Measurements from ENCODE around the gene TYW1.
"Not testable (repeated sequence)": the region's sequence is repeated elsewhere in the genome, so short reads cannot be mapped to it uniquely, and the experiment has no call there.

TYW1 gene

DNA sequence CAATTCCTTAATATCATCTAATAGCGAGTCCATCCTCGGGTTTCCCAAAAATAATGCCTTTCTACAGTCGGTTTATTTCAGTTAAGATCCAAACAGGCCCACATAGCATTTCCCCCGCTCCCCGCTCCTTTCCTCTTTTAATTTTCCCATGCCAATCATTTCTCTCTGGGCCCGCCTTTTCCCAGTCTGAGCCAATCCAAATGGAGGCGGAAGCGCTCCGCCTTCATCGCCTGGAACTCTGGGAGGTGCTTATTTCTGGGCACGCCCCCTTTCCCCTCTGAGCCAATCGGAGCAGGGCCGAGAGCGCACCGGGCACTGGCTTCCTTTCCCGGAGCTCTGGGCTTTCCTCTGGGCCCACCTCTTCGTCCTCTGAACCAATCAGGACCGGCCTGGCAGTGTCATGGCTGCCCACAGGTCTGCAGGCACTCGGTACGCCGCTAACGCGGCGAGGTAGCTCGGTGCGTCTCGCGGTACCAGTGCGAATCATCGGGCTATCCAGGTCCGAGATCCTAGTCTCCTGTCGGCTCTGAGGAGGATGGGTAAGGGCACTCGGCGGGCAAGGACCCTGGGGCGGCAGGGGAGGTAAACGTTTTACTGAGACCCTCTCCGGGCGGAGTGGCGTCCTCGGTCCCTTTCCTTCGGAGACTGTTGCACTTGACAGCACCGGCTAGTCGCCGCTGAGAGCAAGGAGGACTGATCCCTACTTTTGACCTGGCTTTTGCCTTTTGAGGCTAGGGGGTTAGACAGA, at the start of gene TYW1:
Gene TYW1 (plus strand): TSS at position 390 of the 748 bp plus-strand sequence. CDS start 146 bp downstream, at position 536.
- peak; percentile 86 for DNase-seq (ENCODE audit: low spot score)

DNA sequence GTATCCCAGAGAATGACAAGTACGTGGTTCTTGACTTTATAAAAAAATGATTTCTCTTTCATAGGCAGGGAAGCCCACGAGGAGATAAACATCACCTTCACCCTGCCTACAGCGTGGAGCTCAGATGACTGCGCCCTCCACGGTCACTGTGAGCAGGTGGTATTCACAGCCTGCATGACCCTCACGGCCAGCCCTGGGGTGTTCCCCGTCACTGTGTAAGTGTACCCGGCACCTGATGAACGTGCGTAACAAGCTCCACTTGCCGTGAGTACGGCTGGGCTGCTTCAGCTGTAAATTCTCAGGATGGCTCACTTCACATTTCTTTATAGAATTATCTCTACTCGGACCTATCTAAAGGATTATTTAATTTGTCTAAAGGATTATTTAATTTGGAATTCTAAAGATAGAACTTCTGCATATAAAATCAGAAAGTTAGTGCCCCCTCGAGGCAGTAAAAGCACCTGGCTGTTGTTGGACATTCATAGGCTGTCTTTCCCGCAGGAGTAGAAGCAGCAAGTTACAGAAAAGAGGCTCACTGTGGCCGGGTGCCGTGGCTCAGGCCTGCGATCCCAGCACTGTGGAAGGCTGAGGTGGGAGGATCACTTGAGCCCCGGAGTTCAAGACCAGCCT, 48.0 kb upstream of the TYW1 start:
- no peak for DNase-seq (ENCODE audit: low spot score)

GRCh38 chr7:66950311-66950710, 46.3 kb upstream of the TYW1 start:
- no peak for DNase-seq (ENCODE audit: low spot score)

- no peak for DNase-seq (ENCODE audit: low spot score)
These were observed 45.9 kb upstream of the TYW1 start for GRCh38 chr7:66950763-66951162.

DNA sequence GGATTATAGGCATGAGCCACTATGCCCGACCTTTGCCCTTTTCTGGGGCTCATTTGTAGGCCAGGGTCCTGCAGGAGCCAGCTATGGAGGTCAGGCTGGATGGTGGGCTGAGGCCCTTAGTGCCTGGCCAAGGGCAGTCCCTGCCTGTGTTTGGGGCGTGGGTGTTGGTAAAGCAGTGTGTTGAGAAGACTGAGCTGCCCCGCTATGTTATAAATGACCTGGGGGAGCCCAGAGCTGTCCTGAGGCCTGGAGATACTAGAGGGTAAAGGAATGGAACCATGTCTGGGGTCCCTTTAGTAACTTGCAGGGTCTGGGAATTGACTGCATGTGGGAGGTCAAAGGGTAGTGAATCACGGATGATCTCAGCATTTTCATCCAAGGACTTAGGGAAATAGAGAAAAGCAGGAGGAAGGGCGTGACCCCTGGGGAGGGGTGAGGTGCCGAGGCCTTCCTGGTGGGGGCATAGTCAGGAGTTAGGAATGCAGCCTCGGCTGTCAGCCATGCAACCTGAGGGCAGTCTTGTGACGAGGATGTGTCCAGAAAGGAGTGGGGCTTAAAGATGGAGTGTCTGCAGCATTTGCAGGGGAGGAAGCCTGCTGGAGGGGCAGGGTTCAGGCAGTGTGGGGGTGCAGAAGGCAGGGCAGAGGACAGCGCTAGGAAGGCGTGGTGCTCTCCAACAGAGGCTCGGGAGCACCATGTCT, 44.1 kb upstream of the TYW1 start:
- no peak for DNase-seq (ENCODE audit: low spot score)

GRCh38 chr7:66953044-66953427, 43.6 kb upstream of the TYW1 start:
- no peak for DNase-seq (ENCODE audit: low spot score)

GRCh38 chr7:66957595-66958290, 38.9 kb upstream of the TYW1 start:
- peak; percentile 57 for DNase-seq (ENCODE audit: low spot score)

GRCh38 chr7:66958538-66959350, 37.9 kb upstream of the TYW1 start:
- DNase-seq (ENCODE audit: low spot score) = no peak

GRCh38 chr7:66960192-66960591, 36.4 kb upstream of the TYW1 start:
- DNase-seq (ENCODE audit: low spot score) = no peak

- DNase-seq (ENCODE audit: low spot score) = no peak
These were observed 35.5 kb upstream of the TYW1 start for GRCh38 chr7:66961096-66961495.

DNA sequence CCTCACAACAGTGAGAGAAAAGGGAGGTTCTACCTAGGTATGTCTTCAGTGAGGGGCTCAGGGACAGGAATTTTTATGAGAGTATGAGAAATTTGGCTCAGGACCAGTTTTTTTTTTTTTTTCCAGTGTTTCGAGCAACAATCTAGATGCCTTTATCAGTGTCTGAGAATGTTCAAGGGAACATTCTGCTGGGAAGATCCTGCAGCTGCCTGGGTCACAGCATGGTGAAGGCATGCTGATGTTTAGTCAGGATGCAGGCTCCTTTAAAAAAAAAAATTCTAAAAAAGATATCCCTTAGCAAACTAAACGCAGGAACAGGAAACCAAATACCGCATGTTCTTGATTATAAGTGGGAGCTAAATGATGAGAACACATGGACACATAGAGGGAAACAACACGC, 32.2 kb upstream of the TYW1 start:
- DNase-seq (ENCODE audit: low spot score) = no peak

DNA sequence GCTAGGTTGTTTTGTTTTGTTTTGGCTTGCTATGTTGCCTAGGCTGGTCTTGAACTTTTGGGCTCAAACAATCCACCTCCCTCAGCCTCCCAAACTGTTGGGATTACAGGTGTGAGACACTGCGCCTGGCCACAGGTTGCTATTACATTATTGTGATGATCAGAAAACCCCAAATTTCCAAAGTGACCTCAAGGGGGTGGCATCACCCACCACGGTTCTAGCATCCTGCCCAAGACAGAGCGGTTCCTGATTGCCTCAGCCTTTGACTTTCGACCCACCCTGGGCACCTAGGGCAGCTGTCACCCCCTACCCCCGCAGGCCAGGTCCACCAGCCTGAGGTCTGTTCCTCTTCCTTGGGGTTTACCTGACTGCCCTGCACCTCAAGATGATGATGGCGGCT, 29.6 kb upstream of the TYW1 start:
- no peak for DNase-seq (ENCODE audit: low spot score)

- not testable (repeated sequence) for DNase-seq (ENCODE audit: low spot score)
These were observed 27.6 kb upstream of the TYW1 start for GRCh38 chr7:66969001-66969400.

GRCh38 chr7:66970310-66970709, 26.3 kb upstream of the TYW1 start:
- no peak for DNase-seq (ENCODE audit: low spot score)

- DNase-seq (ENCODE audit: low spot score) = no peak
These were observed 21.5 kb upstream of the TYW1 start for GRCh38 chr7:66974986-66975590.

- not testable (repeated sequence) for DNase-seq (ENCODE audit: low spot score)
These were observed 18.3 kb upstream of the TYW1 start for GRCh38 chr7:66978312-66978711.

DNA sequence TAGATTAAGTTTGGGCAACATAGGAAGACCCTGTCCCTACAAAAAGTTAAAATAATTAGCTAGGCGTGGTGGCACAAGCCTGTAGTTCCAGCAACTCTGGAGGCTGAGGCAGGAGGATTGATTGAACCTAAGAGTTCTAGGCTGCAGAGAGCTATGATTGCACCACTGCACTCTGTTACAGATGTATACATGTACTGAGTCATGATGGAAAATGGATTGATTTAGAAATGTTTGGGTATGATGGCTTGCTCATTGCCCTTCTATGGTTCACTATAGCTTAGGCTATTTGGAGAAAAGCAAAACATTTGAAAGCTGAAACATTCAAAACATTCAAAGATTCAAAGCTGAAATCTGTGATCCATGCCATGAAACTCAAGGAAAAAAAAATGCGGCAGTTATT, 17.6 kb upstream of the TYW1 start:
- not testable (repeated sequence) for DNase-seq (ENCODE audit: low spot score)

- DNase-seq (ENCODE audit: low spot score) = not testable (repeated sequence)
These were observed 16.3 kb upstream of the TYW1 start for GRCh38 chr7:66980336-66980735.

DNA sequence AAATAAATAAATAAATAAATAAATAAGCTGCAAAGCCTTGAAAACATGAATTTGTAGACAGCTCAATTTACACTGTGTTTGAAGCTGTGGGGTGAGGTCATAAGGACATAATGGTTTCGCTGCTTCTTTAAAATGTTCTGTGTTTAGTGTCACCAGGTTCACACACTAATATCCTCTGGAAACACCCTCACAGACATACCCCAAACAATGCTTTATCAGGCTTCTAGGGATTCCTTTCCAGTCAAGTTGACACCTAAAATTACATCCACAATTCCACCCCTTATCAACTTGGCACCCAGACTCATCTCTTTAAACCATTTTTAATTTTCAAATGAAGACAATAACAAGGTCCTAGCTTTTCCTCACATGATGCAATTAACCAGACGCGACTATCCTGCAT, 7.1 kb upstream of the TYW1 start:
- not testable (repeated sequence) for DNase-seq (ENCODE audit: low spot score)

- not testable (repeated sequence) for DNase-seq (ENCODE audit: low spot score)
These were observed 2.6 kb upstream of the TYW1 start for GRCh38 chr7:66994051-66994450.

- DNase-seq (ENCODE audit: low spot score) = peak; percentile 34
These were observed 2.0 kb upstream of the TYW1 start for GRCh38 chr7:66994691-66995049.
